GM18907 (cell line): ENCODE measurements around the gene MSI2.

ENCODE experiments used
- ATAC-seq: cut with Tn5 transposase; IDR thresholded peaks from one replicate; pipeline ENCODE4 v1.9.1; 2021; ENCODE audit warnings: mild to moderate bottlenecking, moderate library complexity; ENCODE audit not compliant: unreplicated experiment

The MSI2 gene

GRCh38 chr17:57448759-57449283, 192.5 kb downstream of the MSI2 start:
- no peak for ATAC-seq

- ATAC-seq = no peak
Measured at GRCh38 chr17:57451191-57451590, 194.9 kb downstream of the MSI2 start.

- ATAC-seq = no peak
Measured at GRCh38 chr17:57451643-57452042, 195.3 kb downstream of the MSI2 start.

- no peak for ATAC-seq
Measured at GRCh38 chr17:57453841-57454425, 197.6 kb downstream of the MSI2 start.

GRCh38 chr17:57454729-57455062, 198.4 kb downstream of the MSI2 start:
- no peak for ATAC-seq

- peak; percentile 76 for ATAC-seq
Measured at GRCh38 chr17:57455063-57455914, 199.0 kb downstream of the MSI2 start.

- ATAC-seq = no peak
Measured at GRCh38 chr17:57456622-57457021, 200.3 kb downstream of the MSI2 start.

GRCh38 chr17:57457188-57457587, 200.9 kb downstream of the MSI2 start:
- ATAC-seq = no peak

GRCh38 chr17:57458718-57459285, 202.5 kb downstream of the MSI2 start:
- ATAC-seq = no peak

GRCh38 chr17:57459286-57459915, 203.1 kb downstream of the MSI2 start:
- no peak for ATAC-seq

GRCh38 chr17:57461082-57461481, 204.8 kb downstream of the MSI2 start:
- ATAC-seq = no peak

GRCh38 chr17:57462007-57462579, 205.8 kb downstream of the MSI2 start:
- no peak for ATAC-seq

GRCh38 chr17:57463103-57463885, 207.0 kb downstream of the MSI2 start:
- peak; percentile 88 for ATAC-seq

GRCh38 chr17:57464191-57464864, 208.0 kb downstream of the MSI2 start:
- ATAC-seq = no peak

GRCh38 chr17:57465610-57466009, 209.3 kb downstream of the MSI2 start:
- ATAC-seq = no peak

- ATAC-seq = no peak
Measured at GRCh38 chr17:57466017-57466471, 209.7 kb downstream of the MSI2 start.

- ATAC-seq = no peak
Measured at GRCh38 chr17:57466521-57466920, 210.2 kb downstream of the MSI2 start.

- ATAC-seq = no peak
Measured at GRCh38 chr17:57467226-57467625, 210.9 kb downstream of the MSI2 start.

GRCh38 chr17:57467801-57468200, 211.5 kb downstream of the MSI2 start:
- no peak for ATAC-seq
